HepG2 (cell line): ENCODE results near the gene TMEM235. TPM values are rescaled to one million over a fixed set of nuclear protein-coding genes. Genes with fewer than 3 reads are reported as not detected.

Experiments
- ATF3 ChIP-seq: sonication (generic); formaldehyde crosslinking; IDR thresholded peaks from 2 replicates; pipeline ENCODE4 v1.4.0; 2020; ENCODE audit warnings: missing genetic modification reagents
- DNMT1 ChIP-seq: sonication (generic); formaldehyde crosslinking; IDR thresholded peaks from 2 replicates; pipeline ENCODE4 v1.5.1; 2020; ENCODE audit warnings: mild to moderate bottlenecking, missing genetic modification reagents
- ELF3 ChIP-seq: IDR thresholded peaks from 2 replicates; pipeline ENCODE4 v1.6.1; 2016; ENCODE audit warnings: missing genetic modification reagents, missing compliant biosample characterization
- FOSL2 ChIP-seq: sonication (generic); formaldehyde crosslinking; IDR thresholded peaks from 2 replicates; pipeline ENCODE4 v1.4.0; 2020; ENCODE audit warnings: missing genetic modification reagents
- FOXA1 ChIP-seq, 2 experiments: fragments of 450-650 bp in 1 of 2; sonication (generic) in 1 of 2; formaldehyde crosslinking in 1 of 2; IDR thresholded peaks; 2 replicates each; pipeline versions ENCODE4 v1.4.0 to v1.6.1; 2016 to 2020; ENCODE audit warnings: missing genetic modification reagents in 1 of 2
- GATAD1 ChIP-seq: IDR thresholded peaks from 2 replicates; pipeline ENCODE4 v1.6.1; 2016; ENCODE audit warnings: missing genetic modification reagents, missing compliant biosample characterization
- HES4 ChIP-seq: sonication (generic); formaldehyde crosslinking; IDR thresholded peaks from 2 replicates; pipeline ENCODE4 v1.9.0; 2021; ENCODE audit warnings: mild to moderate bottlenecking, missing genetic modification reagents, borderline replicate concordance
- HMG20A ChIP-seq: IDR thresholded peaks from 2 replicates; pipeline ENCODE4 v1.6.1; 2016; ENCODE audit warnings: borderline replicate concordance
- IKZF1 ChIP-seq: fragments of 450-650 bp; IDR thresholded peaks from 2 replicates; pipeline ENCODE4 v1.7.1; 2016
- IRF9 ChIP-seq: sonication (generic); formaldehyde crosslinking; IDR thresholded peaks from 2 replicates; pipeline ENCODE4 v1.8.0; 2022; ENCODE audit warnings: missing genetic modification reagents, mild to moderate bottlenecking, borderline replicate concordance
- MBNL3 ChIP-seq: fragments of 250-450 bp; sonication (Bioruptor Pico); conservative IDR thresholded peaks from 2 replicates; pipeline ENCODE4 v1.8.0; 2022; ENCODE audit warnings: mild to moderate bottlenecking, inconsistent platforms
- NR0B2 ChIP-seq: sonication (generic); formaldehyde crosslinking; IDR thresholded peaks from 2 replicates; pipeline ENCODE4 v1.4.0; 2020; ENCODE audit warnings: mild to moderate bottlenecking, missing genetic modification reagents
- PITX1 ChIP-seq: sonication (generic); formaldehyde crosslinking; IDR thresholded peaks from 2 replicates; pipeline ENCODE4 v1.5.1; 2020; ENCODE audit warnings: mild to moderate bottlenecking, missing genetic modification reagents
- SMC3 ChIP-seq: IDR thresholded peaks from 2 replicates; pipeline ENCODE4 v1.6.1; 2011; ENCODE audit warnings: low read length, improper control_type of control experiment
- SNRNP70 ChIP-seq: fragments of 200-400 bp; formaldehyde crosslinking; IDR thresholded peaks from 2 replicates; pipeline ENCODE4 v1.6.1; 2017; ENCODE audit warnings: mild to moderate bottlenecking, low read depth, low read length, moderate library complexity
- SPEN ChIP-seq: sonication (generic); formaldehyde crosslinking; IDR thresholded peaks from 2 replicates; pipeline ENCODE4 v1.5.1; 2020; ENCODE audit warnings: low read depth, mild to moderate bottlenecking, missing genetic modification reagents
- STAG1 ChIP-seq: sonication (generic); formaldehyde crosslinking; IDR thresholded peaks from 2 replicates; pipeline ENCODE4 v1.4.0; 2020; ENCODE audit warnings: missing genetic modification reagents
- ZBTB37 ChIP-seq: sonication (generic); formaldehyde crosslinking; IDR thresholded peaks from 2 replicates; pipeline ENCODE4 v1.4.0; 2020; ENCODE audit warnings: mild to moderate bottlenecking, missing genetic modification reagents
- ZFP91 ChIP-seq: sonication (generic); formaldehyde crosslinking; IDR thresholded peaks from 2 replicates; pipeline ENCODE4 v1.9.0; 2022; ENCODE audit warnings: missing genetic modification reagents, mild to moderate bottlenecking, borderline replicate concordance
- ZNF207 ChIP-seq: fragments of 450-650 bp; IDR thresholded peaks from 2 replicates; pipeline ENCODE4 v1.6.1; 2016; ENCODE audit warnings: antibody characterized with exemption, borderline replicate concordance
- ZNF264 ChIP-seq: sonication (generic); formaldehyde crosslinking; IDR thresholded peaks from 2 replicates; pipeline ENCODE4 v1.4.0; 2020; ENCODE audit warnings: missing genetic modification reagents
- ZNF34 ChIP-seq: sonication (generic); formaldehyde crosslinking; IDR thresholded peaks from 2 replicates; pipeline ENCODE4 v1.4.0; 2020; ENCODE audit warnings: mild to moderate bottlenecking, missing genetic modification reagents, borderline replicate concordance
- ZNF383 ChIP-seq: sonication (generic); formaldehyde crosslinking; IDR thresholded peaks from 2 replicates; pipeline ENCODE4 v1.4.0; 2020; ENCODE audit warnings: missing genetic modification reagents, mild to moderate bottlenecking, borderline replicate concordance
- ZNF672 ChIP-seq: sonication (generic); formaldehyde crosslinking; IDR thresholded peaks from 2 replicates; pipeline ENCODE4 v1.8.1; 2022; ENCODE audit warnings: missing genetic modification reagents
- ZNF782 ChIP-seq: sonication (generic); formaldehyde crosslinking; IDR thresholded peaks from 2 replicates; pipeline ENCODE4 v1.4.0; 2020; ENCODE audit warnings: missing genetic modification reagents, mild to moderate bottlenecking, borderline replicate concordance
- ZNF841 ChIP-seq: sonication (generic); formaldehyde crosslinking; IDR thresholded peaks from 2 replicates; pipeline ENCODE4 v1.8.1; 2023; ENCODE audit warnings: missing genetic modification reagents, borderline replicate concordance
- ZNF850 ChIP-seq: sonication (generic); formaldehyde crosslinking; conservative IDR thresholded peaks from 2 replicates; pipeline ENCODE4 v1.9.0; 2021; ENCODE audit warnings: mild to moderate bottlenecking, missing genetic modification reagents
- ZSCAN20 ChIP-seq: sonication (generic); formaldehyde crosslinking; IDR thresholded peaks from 2 replicates; pipeline ENCODE4 v1.4.0; 2020; ENCODE audit warnings: missing genetic modification reagents, mild to moderate bottlenecking, borderline replicate concordance
- polyA plus RNA-seq, 8 experiments: library from polyadenylated mRNA; depleted of rRNA in 3 of 8; stranded (reverse) in 7 of 8; unstranded in 1 of 8; fragments of >200 nt; fragmentation: Illumina TruSeq in 4 of 8; extraction: Trizol in 4 of 8; gene quantifications; 2 replicates each; pipeline versions ENCODE4 v1.2.1 to v1.2.3, GENCODE V29; 2011 to 2016; ENCODE audit warnings: low read depth in 4 of 8, missing spikeins in 1 of 8, mixed read lengths in 1 of 8; ENCODE audit not compliant: insufficient read depth in 1 of 8
- total RNA-seq, 5 experiments: library from RNA; depleted of rRNA; stranded (reverse); fragments of >200 nt; fragmentation: Illumina TruSeq; extraction: Trizol; gene quantifications; 2 replicates each; pipeline ENCODE4 v1.2.3, GENCODE V29; 2016; ENCODE audit warnings: low read depth in 1 of 5

TMEM235 gene
- total and polyA plus RNA-seq, 2 of the 13 experiments (the other 11 are each of a cell fraction or from before 2014, with no cell fraction given): not detected

GRCh38 chr17:78289802-78290363, 58.5 kb downstream of the TMEM235 start (continued):
- TF ChIP-seq IRF9: 0 out of 2 replicates have a peak, but pooled peaks have one; percentile 54
- TF ChIP-seq DNMT1 (CRISPR knock-in tag): 0 out of 2 replicates have a peak, but pooled peaks have one; percentile 31
- no peak for TF ChIP-seq ATF3 (CRISPR knock-in tag)
- TF ChIP-seq ZNF383 (CRISPR knock-in tag): no peak
- no peak for TF ChIP-seq ZBTB37 (CRISPR knock-in tag)
- TF ChIP-seq IKZF1: peak; percentile 79; the same call in 1 of the 2 replicates
- no peak for TF ChIP-seq PITX1 (CRISPR knock-in tag)
- peak; percentile 41 for TF ChIP-seq FOXA1 (IDR thresholded peaks at IDR 0.05)
- TF ChIP-seq FOXA1 (CRISPR knock-in tag; IDR thresholded peaks at IDR 0.05): no peak
- TF ChIP-seq ZNF850 (CRISPR knock-in tag): no peak
- no peak for TF ChIP-seq ELF3 (CRISPR knock-in tag)
- 0 out of 2 replicates have a peak, but pooled peaks have one; percentile 17 for TF ChIP-seq GATAD1
- TF ChIP-seq SNRNP70: no peak
- no peak for TF ChIP-seq ZNF672 (CRISPR knock-in tag)
- TF ChIP-seq ZFP91 (CRISPR knock-in tag): 0 out of 2 replicates have a peak, but pooled peaks have one; percentile 27
- TF ChIP-seq ZNF264 (CRISPR knock-in tag): no peak
- no peak for TF ChIP-seq NR0B2
- peak; percentile 44 for TF ChIP-seq FOSL2 (CRISPR knock-in tag)
- TF ChIP-seq MBNL3: no peak
- no peak for TF ChIP-seq ZNF841 (CRISPR knock-in tag)
- no peak for TF ChIP-seq SPEN (CRISPR knock-in tag)
- no peak for TF ChIP-seq ZSCAN20
- TF ChIP-seq ZNF782 (CRISPR knock-in tag): no peak
- TF ChIP-seq HMG20A (CRISPR knock-in tag): no peak
- TF ChIP-seq ZNF34 (CRISPR knock-in tag): no peak
- no peak for TF ChIP-seq ZNF207
- no peak for TF ChIP-seq HES4 (CRISPR knock-in tag)
- TF ChIP-seq STAG1: peak; percentile 81
- peak; percentile 78 for TF ChIP-seq SMC3
